HG02623 (cell line): Measurements from ENCODE around the gene CPN1.
"Not testable (repeated sequence)": the region's sequence is repeated elsewhere in the genome, so short reads cannot be mapped to it uniquely, and the experiment has no call there.

ENCODE experiments used
- ATAC-seq: cut with Tn5 transposase; IDR thresholded peaks from one replicate; pipeline ENCODE4 v1.9.1; 2021; ENCODE audit warnings: moderate library complexity; ENCODE audit not compliant: unreplicated experiment

The CPN1 gene

GRCh38 chr10:100082276-100082675 is 607 bp upstream of the CPN1 start:
- not testable (repeated sequence) for ATAC-seq

GRCh38 chr10:100076750-100077149 is 4.9 kb downstream of the CPN1 start:
- no peak for ATAC-seq

DNA sequence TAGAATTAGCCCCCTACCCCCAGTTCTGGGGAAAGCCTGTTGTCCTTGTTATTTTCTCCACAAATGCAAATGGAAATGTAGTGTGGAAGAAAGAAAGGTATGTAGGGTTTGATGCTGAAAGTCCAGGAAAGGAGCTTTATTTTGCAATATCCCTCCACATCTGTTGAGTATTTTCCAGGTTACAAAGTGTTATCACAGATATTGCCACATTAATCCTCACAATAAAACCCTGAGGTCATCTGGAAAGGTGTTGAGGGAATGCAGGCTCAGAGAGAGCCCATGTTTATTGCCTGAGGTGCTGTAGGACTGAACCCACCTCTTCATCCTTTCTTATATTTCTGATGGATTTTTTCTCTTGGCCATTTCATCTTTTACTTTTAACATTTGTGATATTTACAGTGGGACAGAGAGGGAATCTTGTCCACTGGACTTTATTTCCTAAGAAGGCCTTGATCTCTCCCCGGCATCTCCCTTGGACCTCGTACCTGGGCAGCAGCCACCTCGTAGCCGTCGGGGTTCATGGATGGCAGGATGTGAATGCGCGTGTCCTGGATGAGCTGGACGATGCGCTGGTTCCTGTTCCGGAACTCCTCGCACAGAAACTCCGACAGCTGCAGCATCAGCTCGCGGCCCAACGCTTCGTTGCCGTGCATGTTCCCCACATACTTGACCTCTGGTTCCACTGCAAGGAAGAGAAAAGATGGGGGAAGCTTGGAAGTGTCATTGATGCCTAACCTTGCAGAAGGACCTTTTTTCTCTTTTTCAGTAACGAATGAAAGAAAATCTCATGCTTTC is 6.0 kb downstream of the CPN1 start:
- ATAC-seq, result no peak

GRCh38 chr10:100072514-100072913 is 9.2 kb downstream of the CPN1 start:
- ATAC-seq, result no peak

- ATAC-seq, result no peak
Observed at GRCh38 chr10:100071529-100071928, 10.1 kb downstream of the CPN1 start.

- no peak for ATAC-seq
Observed at GRCh38 chr10:100067466-100067865, 14.2 kb downstream of the CPN1 start.

- ATAC-seq, result no peak
Observed at GRCh38 chr10:100065084-100065660, 16.5 kb downstream of the CPN1 start.

- ATAC-seq, result no peak
Observed at GRCh38 chr10:100061401-100061800, 20.3 kb downstream of the CPN1 start.

- no peak for ATAC-seq
Observed at GRCh38 chr10:100057948-100058347, 23.7 kb downstream of the CPN1 start.

DNA sequence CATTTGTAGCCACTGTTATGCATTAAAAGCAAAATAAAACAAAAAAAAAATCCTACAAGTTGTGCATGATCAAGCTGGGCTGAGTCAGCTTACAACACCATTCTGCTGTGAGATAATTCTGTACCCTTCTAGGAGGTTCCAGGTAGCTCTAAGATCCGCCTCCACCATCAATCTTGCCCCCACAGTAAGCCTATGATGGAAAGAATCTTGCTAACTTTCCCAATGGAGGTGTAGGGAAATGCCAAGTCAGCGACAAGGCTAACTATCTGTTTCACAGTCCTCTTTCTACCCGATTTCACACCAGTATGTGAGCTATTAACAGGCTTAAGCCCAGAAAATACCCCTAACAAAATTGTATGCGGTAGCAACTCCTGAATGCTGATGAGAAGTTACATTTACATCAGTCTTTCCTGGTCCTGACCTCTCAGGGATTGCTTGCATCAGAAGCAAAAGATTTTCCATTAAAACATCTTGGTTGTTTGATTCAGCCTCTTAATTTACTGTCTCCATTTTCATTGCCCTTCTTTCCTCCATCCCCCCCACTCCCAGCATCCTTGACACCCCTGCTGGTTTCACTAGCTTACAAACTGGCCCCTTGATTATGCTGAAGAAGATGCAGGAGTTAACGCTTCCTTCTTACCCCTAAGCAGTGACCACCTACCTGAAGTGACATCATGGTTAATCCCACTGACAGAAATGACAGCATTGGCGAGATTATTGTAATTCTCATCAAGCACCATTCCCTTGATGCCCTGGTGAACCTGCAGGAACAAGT is 27.8 kb downstream of the CPN1 start:
- ATAC-seq, result no peak

DNA sequence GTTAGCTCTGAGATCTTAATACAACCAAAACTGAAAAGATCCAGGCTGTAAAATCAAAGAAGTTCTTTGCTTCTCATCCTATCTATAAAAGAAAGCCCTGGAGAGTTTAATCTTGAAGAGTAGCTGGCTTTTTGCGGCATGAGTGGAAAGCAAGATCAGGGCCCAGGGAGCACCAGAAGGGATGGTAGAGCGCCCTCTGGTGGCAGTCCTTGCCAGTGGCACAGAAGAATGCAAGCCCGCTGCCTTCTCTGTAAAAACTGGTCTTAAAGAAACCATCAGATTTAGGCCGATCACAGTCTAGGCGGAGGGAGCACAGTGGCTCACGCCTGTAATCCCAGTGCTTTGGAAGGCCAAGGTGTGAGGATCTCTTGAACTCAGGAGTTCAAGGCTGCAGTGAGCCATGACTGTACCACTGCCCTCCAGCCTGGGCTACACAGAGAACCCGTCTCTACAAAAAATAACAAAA is 35.6 kb downstream of the CPN1 start:
- peak; percentile 74 for ATAC-seq

- no peak for ATAC-seq
Observed at GRCh38 chr10:100045592-100045991, 36.1 kb downstream of the CPN1 start.

DNA sequence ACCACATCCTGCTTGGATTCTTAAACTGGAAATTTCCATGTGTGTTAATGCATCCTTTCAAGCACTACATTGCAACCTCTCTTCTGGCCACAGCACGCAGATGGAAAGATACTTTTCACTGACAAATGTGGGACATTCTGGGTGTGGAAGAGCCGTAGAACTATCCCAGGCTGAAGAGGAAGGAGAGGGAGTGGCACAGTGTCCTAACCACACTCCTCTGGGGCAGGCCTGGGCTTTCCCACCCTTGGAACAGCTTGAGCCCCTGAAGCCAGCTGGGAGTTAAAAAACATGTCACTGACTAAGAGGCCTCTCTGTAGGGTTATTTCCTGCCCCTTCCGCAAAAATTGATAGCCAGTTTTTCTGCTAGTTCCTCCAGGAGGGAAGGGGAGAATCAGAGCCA is 37.9 kb downstream of the CPN1 start:
- no peak for ATAC-seq

DNA sequence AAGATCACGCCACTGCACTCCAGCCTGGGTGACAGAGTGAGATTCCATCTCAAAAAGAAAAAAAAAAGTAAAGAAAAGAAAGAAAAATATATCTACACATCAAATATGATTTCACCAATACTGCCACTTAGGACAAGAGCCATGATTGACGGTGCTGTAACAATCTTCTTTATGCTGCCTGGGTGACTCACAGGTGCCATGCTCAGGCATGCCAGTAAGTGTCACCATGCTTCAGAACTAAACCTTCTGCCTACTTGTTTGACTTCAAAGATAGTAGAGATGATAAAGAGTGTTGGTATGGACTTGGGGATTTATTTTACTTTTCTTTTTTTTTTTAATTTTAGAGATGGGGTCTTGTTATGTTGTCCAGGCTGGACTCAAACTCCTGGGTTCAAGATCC is 38.3 kb downstream of the CPN1 start:
- no peak for ATAC-seq

- ATAC-seq, result no peak
Observed at GRCh38 chr10:100041306-100042002, 40.2 kb downstream of the CPN1 start.

GRCh38 chr10:100038561-100039071 is 43.1 kb downstream of the CPN1 start:
- no peak for ATAC-seq

DNA sequence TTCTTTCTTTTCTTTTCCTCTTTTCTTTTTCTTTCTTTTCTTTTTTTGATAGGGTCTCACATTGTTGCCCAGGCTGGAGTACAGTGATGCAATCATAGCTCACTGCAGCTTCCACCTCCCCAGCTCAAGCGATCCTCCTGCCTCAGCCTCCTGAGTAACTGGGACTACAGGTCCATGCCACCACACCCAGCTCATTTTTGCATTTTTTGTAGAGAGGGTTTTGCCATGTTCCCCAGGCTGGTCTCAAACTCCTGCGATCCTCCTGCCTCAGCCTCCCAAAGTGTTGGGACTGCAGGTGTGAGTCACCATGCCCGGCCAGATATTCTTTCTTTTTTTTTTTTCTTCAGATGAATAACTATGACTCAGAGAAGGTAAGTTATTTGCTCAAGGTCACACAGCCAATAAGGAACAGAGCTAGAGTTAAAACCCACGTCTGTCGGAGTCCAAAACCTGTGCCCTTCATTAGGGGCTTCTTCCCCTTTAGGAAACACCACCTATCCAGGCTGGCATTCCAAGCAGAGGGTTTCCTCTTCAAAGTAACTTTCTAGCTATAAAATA is 43.8 kb downstream of the CPN1 start:
- ATAC-seq, result no peak

DNA sequence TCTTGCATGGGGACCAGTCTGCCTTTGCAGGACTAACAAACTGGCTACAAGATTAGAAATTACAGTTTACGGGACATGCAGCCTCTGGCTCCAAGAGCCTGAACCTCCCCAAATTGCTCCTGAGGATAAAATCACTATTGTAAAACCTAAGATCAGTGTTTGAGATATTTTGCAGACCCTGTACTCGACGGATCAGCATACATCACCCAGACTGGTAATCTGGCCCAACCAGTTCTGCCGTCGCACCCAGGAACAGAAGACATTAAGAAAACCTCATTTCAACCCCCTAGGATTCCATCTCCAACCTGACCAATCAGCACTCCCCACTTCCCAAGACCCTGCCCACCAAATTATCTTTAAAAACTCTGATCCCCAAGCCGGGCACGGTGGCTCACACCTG is 44.8 kb downstream of the CPN1 start:
- ATAC-seq, result no peak

GRCh38 chr10:100033766-100034418 is 47.8 kb downstream of the CPN1 start:
- ATAC-seq, result no peak

- ATAC-seq, result no peak
Observed at GRCh38 chr10:100027416-100027815, 54.3 kb downstream of the CPN1 start.
